Measurements from ENCODE around the gene TIAM1.

Gene TIAM1

GRCh38 chr21:31335957-31336738 lies 7.9 kb downstream of the TIAM1 start:
- DNase-seq (ENCODE audit: extremely low spot score, insufficient read length, low read depth): no peak
- no peak for FAIRE-seq

- FAIRE-seq: no peak
Measured at GRCh38 chr21:31334648-31335121, 9.4 kb downstream of the TIAM1 start.

DNA sequence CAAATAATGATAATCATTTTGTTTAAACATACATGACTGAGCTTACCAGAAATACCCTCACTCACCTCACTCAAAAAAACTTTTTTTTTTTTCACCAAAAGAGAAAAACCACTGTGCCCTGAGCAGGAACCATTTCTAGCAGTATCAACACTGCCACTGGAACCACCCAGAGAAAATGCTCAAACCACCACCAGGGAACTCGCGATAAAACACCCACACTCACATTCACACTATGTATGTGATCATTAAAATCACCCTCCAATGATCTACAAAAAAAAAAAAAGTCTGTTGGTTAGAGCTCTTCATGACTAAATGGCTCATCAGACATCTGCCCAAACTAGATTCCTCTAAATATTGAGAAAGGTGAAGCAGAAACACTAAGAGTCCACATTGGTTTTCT lies 11.5 kb downstream of the TIAM1 start:
- DNase-seq (ENCODE audit: extremely low spot score, insufficient read length, low read depth) (no peak), FAIRE-seq (no peak)

More at GRCh38 chr21:31334648-31335121, 9.4 kb downstream of the TIAM1 start:
- no peak for DNase-seq (ENCODE audit: extremely low spot score, insufficient read length, low read depth)

DNA sequence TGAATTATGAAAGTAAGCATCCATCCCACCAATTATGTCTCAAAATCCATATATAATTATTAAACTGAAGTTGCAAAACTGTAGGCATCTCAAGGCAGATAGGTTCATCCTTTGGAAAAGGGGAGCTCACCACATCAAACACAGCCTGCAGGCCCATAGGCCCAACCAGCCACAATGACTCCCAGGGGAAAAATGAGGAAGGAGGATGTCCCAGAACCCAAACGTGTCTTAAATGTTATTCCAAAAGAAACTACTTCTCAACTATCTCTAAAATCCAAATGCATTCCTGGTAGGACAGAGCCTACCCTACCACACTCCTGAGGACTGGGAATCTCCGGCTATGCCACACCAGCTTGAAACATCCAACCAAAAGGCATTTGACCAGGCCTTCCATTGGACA lies 12.8 kb downstream of the TIAM1 start:
- FAIRE-seq (no peak), DNase-seq (ENCODE audit: extremely low spot score, insufficient read length, low read depth) (no peak)

- DNase-seq (ENCODE audit: extremely low spot score, insufficient read length, low read depth) (no peak), FAIRE-seq (no peak)
Measured at GRCh38 chr21:31330144-31330483, 13.9 kb downstream of the TIAM1 start.

DNA sequence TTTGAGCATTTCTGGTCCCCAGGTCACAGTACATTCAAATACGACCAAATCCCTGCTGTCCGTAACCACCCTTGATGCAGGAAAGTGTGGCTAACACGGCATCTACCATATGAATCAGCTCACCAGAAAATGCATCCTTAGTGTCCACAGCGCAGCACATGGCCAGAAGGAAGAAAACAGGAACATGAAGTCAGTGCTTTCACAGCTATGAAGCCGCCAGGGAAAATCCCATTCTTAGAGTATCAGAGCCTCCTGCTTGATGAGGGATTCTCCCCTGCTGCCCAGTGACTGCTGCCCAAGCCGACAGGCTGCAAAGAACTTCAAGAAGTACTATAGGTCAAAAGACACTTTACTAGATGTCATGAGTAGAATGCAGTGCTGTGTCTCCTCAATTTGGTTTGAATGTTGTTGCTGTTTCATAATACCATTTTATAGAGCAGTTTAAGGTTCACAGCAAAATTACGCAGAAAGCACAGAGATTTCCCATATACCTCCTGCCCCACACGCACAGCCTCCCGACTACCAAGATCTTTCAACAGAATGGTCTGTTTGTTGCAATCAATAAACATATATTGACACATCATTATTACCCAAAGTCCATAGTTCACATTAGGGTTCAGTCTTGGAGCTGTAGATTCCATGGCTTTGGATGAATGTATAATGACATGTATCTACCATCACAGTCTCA lies 14.5 kb downstream of the TIAM1 start:
- FAIRE-seq (no peak), DNase-seq (ENCODE audit: extremely low spot score, insufficient read length, low read depth) (no peak)

GRCh38 chr21:31326522-31327242 lies 17.4 kb downstream of the TIAM1 start:
- FAIRE-seq: peak; percentile 94
- peak; percentile 56 for DNase-seq (ENCODE audit: extremely low spot score, insufficient read length, low read depth)

- no peak for FAIRE-seq
- DNase-seq (ENCODE audit: extremely low spot score, insufficient read length, low read depth): no peak
Measured at GRCh38 chr21:31318971-31319370, 25.1 kb downstream of the TIAM1 start.

DNA sequence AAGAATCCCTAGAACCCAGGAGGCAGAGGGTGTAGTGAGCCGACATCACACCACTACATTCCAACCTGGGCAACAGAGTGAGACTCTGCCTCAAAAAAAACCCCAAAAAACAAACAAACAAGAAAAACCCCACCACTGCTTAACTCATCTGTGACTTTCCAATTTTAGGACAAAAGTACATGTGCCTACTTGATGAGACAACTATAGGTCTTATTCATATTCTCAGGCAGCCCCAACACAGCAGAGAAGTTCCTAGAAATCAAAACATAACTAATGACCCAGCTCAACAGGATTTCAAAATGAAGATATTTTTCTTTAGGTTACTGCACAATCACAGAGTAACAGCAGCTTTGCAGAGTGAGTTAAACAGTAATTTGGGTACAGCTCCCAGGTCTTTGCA lies 26.4 kb downstream of the TIAM1 start:
- no peak for FAIRE-seq

GRCh38 chr21:31316488-31317169 lies 27.4 kb downstream of the TIAM1 start:
- FAIRE-seq (no peak), DNase-seq (ENCODE audit: extremely low spot score, insufficient read length, low read depth) (no peak)

More for the DNA sequence above, 26.4 kb downstream of the TIAM1 start:
- DNase-seq (ENCODE audit: extremely low spot score, insufficient read length, low read depth): no peak

GRCh38 chr21:31316072-31316471 lies 28.0 kb downstream of the TIAM1 start:
- FAIRE-seq (no peak), DNase-seq (ENCODE audit: extremely low spot score, insufficient read length, low read depth) (no peak)

DNA sequence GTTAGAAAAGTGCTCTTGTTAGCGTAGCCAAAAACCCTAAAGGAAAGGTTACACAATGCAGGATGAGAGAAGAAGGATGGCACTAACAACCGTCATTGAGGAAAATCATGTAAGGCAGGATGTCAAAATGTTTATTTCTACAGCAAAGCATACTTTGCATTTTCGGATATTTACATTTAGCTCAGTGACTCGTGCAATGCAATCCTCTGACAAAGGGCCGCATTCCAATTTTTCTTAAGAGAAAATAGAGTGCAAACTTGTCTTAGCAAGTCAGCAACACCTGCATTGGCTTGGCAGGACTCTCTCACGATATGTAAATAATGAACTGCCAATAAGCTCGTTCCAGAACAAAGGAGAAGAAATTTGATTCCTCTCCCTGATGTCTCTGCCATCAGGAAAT lies 33.3 kb downstream of the TIAM1 start:
- DNase-seq (ENCODE audit: extremely low spot score, insufficient read length, low read depth) (no peak), FAIRE-seq (no peak)

GRCh38 chr21:31308584-31308983 lies 35.5 kb downstream of the TIAM1 start:
- no peak for FAIRE-seq
- no peak for DNase-seq (ENCODE audit: extremely low spot score, insufficient read length, low read depth)

GRCh38 chr21:31305888-31306287 lies 38.2 kb downstream of the TIAM1 start:
- FAIRE-seq: no peak
- DNase-seq (ENCODE audit: extremely low spot score, insufficient read length, low read depth): no peak

DNA sequence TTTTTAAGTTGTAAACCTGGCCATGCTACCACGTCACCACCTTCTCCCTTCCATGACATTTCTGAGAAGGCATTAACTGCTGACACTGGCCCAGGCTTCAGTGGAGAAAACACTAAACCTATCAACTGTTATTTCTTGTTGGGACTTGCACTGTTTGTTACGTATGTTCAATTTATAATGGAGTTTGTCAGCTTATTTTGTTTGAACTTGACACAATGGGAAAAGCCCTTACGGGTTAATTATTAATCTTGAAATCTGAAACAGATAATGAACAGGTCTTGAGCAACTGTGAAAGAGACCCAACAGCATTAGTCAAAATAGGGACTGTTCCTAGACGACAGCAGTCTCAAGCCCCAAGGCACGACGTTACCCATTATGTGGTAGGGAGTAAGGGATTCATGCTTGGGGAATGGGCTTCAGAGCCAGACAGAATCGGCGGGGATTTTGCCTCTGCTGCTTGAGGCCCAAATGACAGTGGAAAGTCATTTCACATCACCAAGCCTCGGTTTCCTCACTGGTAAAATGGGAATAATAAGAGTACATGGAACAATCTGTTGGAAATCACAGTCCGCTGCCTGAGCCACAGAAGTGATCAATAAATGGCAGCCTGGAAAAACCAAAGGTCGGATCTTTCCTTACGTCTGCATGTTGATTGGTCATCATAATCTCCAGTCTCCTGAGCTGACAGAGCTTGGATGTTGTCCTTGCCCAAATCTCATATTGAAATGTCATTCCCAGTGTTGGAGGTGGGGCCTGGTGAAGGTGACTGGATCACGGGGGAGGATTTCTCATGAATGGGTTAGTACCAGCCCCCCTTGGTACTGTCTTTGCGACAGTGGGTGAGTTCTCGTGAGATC lies 44.5 kb downstream of the TIAM1 start:
- FAIRE-seq (peak; percentile 69), DNase-seq (ENCODE audit: extremely low spot score, insufficient read length, low read depth) (no peak)

DNA sequence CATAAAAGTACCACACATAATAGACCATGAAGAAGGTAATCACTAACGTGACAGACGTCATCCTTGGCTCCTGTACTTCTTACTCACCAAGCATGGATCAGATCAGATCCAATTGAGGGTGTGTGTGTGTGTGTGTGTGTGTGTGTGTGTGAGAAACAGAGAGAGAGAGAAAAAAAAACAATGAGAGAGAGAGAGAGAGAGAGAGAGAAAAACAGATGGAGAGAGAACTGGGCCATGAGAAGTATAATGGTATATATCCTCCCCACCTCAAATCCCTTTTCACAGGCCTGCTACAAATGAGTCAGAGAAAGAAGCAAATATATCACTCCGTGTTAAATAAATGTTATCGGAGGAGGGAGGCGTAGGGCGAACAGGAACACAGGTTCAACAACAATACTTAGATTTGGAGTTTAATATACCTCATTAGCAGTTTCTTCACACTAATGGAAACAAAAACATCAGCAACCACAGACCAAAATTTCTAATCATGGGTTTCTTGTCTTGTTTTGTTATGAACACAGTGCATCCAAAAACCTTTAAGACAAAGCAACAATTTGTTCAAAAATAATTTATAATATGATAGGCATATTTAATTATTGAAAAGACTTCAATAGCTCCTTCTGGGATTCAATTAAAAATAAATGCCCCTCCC lies 45.3 kb downstream of the TIAM1 start:
- FAIRE-seq: no peak

GRCh38 chr21:31297806-31298205 lies 46.3 kb downstream of the TIAM1 start:
- FAIRE-seq (no peak), DNase-seq (ENCODE audit: extremely low spot score, insufficient read length, low read depth) (no peak)

More for the DNA sequence above, 45.3 kb downstream of the TIAM1 start:
- no peak for DNase-seq (ENCODE audit: extremely low spot score, insufficient read length, low read depth)

DNA sequence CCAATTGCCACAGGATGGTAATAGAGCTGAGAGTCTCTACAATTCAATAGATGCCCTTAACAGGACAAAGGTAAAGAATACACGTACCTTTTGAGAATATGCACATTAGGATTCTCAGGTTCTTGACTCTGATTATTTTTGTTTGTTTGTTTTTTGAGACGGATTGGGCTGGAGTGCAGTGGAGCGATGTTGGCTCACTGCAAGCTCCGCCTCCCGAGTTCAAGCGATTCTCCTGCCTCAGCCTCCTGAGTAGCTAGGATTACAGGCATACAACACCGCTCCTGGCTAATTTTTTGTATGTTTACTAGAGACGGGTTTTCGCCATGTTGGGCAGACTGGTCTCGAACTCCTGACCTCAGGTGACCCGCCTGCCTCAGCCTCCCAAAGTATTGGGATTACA lies 48.4 kb downstream of the TIAM1 start:
- FAIRE-seq: no peak
- no peak for DNase-seq (ENCODE audit: extremely low spot score, insufficient read length, low read depth)

DNA sequence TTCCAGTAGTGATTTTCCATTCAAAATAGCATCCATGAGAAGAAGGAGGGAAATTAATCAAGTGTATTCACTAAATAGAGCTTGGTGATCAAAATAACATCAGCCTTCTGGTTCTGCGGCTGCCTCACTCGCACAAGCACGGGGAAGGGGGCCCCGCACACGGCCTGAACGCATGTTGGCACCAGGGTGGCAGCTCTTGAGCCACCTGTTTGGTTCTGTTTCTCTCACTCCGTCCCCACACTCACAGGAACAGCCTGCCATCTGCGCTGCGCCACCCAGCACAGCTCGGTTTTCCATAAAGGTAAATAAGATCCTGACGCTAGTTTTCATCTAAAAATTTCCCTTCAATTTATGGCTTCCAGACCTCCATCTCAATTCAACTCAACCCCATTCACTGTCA lies 49.4 kb downstream of the TIAM1 start:
- FAIRE-seq: no peak
- DNase-seq (ENCODE audit: extremely low spot score, insufficient read length, low read depth): no peak

Measured in GM18507 (cell line).